Astrocyte (in vitro differentiated cells and primary cell): ENCODE results near the gene FAM227B. TPM values are rescaled to one million over a fixed set of nuclear protein-coding genes. Genes with fewer than 3 reads are reported as not detected.

ENCODE experiments used
- DNase-seq: peaks from one replicate; pipeline ENCODE4 v3.0.0-alpha.2; 2010; ENCODE audit warnings: low read depth
- FAIRE-seq: peaks from 2 replicates; lab custom pipeline; 2011; peaks lifted over from hg19 to GRCh38; lab: Jason Lieb, UNC
- H2AFZ ChIP-seq: 2 replicates; pipeline ENCODE4 v1.6.0; 2012; ENCODE audit warnings: low read depth, low read length, inconsistent platforms
- H3K27ac ChIP-seq: 2 replicates; pipeline ENCODE4 v1.5.1; 2011; ENCODE audit warnings: low read depth, low read length, inconsistent platforms
- H3K27me3 ChIP-seq: 2 replicates; pipeline ENCODE4 v1.6.0; 2011; ENCODE audit warnings: low read length, inconsistent platforms; ENCODE audit not compliant: insufficient read depth
- H3K36me3 ChIP-seq: 2 replicates; pipeline ENCODE4 v1.5.1; 2011; ENCODE audit warnings: low read length, inconsistent platforms; ENCODE audit not compliant: insufficient read depth
- H3K4me1 ChIP-seq: 2 replicates; pipeline ENCODE4 v1.5.1; 2011; ENCODE audit warnings: low read length, inconsistent platforms; ENCODE audit not compliant: insufficient read depth
- H3K4me2 ChIP-seq: 2 replicates; pipeline ENCODE4 v1.6.0; 2012; ENCODE audit warnings: low read length, inconsistent platforms
- H3K4me3 ChIP-seq: 2 replicates; pipeline ENCODE4 v1.5.1; 2011; ENCODE audit warnings: low read depth, mild to moderate bottlenecking, low read length, inconsistent platforms; ENCODE audit not compliant: insufficient read depth
- H3K79me2 ChIP-seq: 2 replicates; pipeline ENCODE4 v1.6.0; 2012; ENCODE audit warnings: mild to moderate bottlenecking, low read length, inconsistent platforms; ENCODE audit not compliant: insufficient read depth
- H3K9ac ChIP-seq: 2 replicates; pipeline ENCODE4 v1.6.0; 2012; ENCODE audit warnings: mild to moderate bottlenecking, low read length, inconsistent platforms
- H3K9me3 ChIP-seq: 2 replicates; pipeline ENCODE4 v1.5.1; 2012; ENCODE audit warnings: low read depth, mild to moderate bottlenecking, low read length, inconsistent platforms; ENCODE audit not compliant: insufficient read depth
- H4K20me1 ChIP-seq: 2 replicates; pipeline ENCODE4 v1.6.0; 2012; ENCODE audit warnings: low read length, inconsistent platforms; ENCODE audit not compliant: insufficient read depth
- H3K27ac Mint-ChIP-seq: one replicate; pipeline ENCODE4 v1.8.0; 2021; ENCODE audit warnings: mild to moderate bottlenecking, mixed read lengths; ENCODE audit not compliant: unreplicated experiment
- H3K27me3 Mint-ChIP-seq: one replicate; pipeline ENCODE4 v1.8.0; 2021; ENCODE audit warnings: low read depth, mixed read lengths; ENCODE audit not compliant: unreplicated experiment
- H3K36me3 Mint-ChIP-seq: one replicate; pipeline ENCODE4 v1.8.0; 2021; ENCODE audit warnings: low read depth, mixed read lengths; ENCODE audit not compliant: unreplicated experiment
- H3K4me1 Mint-ChIP-seq: one replicate; pipeline ENCODE4 v1.8.0; 2021; ENCODE audit warnings: low read depth, mixed read lengths; ENCODE audit not compliant: unreplicated experiment
- H3K4me3 Mint-ChIP-seq: one replicate; pipeline ENCODE4 v1.8.0; 2021; ENCODE audit warnings: mild to moderate bottlenecking, moderate library complexity, mixed read lengths; ENCODE audit not compliant: unreplicated experiment
- H3K9me3 Mint-ChIP-seq: one replicate; pipeline ENCODE4 v1.8.0; 2021; ENCODE audit warnings: mild to moderate bottlenecking, mixed read lengths; ENCODE audit not compliant: unreplicated experiment
- CTCF ChIP-seq: IDR thresholded peaks from 2 replicates; pipeline ENCODE4 v1.5.1; 2011; ENCODE audit warnings: low read depth, mild to moderate bottlenecking, inconsistent platforms, low read length, moderate library complexity; ENCODE audit not compliant: insufficient read depth
- EZH2 ChIP-seq: IDR thresholded peaks from 2 replicates; pipeline ENCODE4 v1.6.1; 2012; ENCODE audit warnings: mild to moderate bottlenecking, low read length, inconsistent platforms; ENCODE audit not compliant: insufficient read depth
- total RNA-seq: library from RNA; stranded (reverse); gene quantifications from 2 replicates; pipeline ENCODE4 v1.2.1, GENCODE V29; 2021

The FAM227B gene
- total RNA-seq, 1 donor from 2014 or later = 5.7 TPM

DNA sequence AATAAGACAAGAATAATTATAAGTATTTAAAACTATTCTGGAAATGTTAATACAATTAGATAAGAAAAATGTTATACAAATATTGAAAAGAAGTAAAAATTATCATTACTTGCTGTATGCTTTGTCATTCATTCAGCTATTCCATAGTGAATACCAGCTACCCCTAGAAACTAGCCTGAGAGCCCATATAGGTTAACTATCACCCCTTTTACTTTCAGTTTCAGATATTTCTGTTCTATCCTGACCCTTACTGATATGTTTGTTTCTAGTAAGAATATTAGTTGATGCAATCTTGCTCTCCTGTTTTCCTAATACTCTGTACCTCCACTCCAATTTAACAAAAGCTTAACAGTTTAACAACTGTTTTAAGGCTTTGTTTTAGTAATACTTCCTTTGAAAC, 31.6 kb downstream of the FAM227B start:
- no peaks in the 10 kb centered on the region for H3K4me1 Mint-ChIP-seq
- no peaks in the 10 kb centered on the region for H3K27me3 ChIP-seq
- no peak overlapping the region for H3K27ac Mint-ChIP-seq
- H3K9ac ChIP-seq = no peak overlapping the region
- H3K36me3 Mint-ChIP-seq = no peaks in the 10 kb centered on the region
- H3K4me1 ChIP-seq = no peaks in the 10 kb centered on the region
- no peak overlapping the region for H3K27ac ChIP-seq
- no peak for FAIRE-seq
- no peak for DNase-seq
- no peak overlapping the region for H3K4me3 ChIP-seq
- TF ChIP-seq EZH2 (no peak), CTCF (no peak)
- H3K79me2 ChIP-seq = no peaks in the 10 kb centered on the region
- no peak overlapping the region for H3K4me3 Mint-ChIP-seq
- peaks cover 7% of the 10 kb centered on the region for H3K9me3 Mint-ChIP-seq
- no peaks in the 10 kb centered on the region for H3K27me3 Mint-ChIP-seq
- no peak overlapping the region for H2AFZ ChIP-seq
- H4K20me1 ChIP-seq = no peaks in the 10 kb centered on the region
- no peak overlapping the region for H3K4me2 ChIP-seq
- H3K36me3 ChIP-seq = no peaks in the 10 kb centered on the region
- H3K9me3 ChIP-seq = no peaks in the 10 kb centered on the region

- no peak overlapping the region for H2AFZ ChIP-seq
- FAIRE-seq (no peak), DNase-seq (no peak)
- H3K4me1 ChIP-seq = no peaks in the 10 kb centered on the region
- no peaks in the 10 kb centered on the region for H4K20me1 ChIP-seq
- no peaks in the 10 kb centered on the region for H3K4me1 Mint-ChIP-seq
- peaks cover 2% of the 10 kb centered on the region for H3K36me3 Mint-ChIP-seq
- no peak overlapping the region for H3K4me3 Mint-ChIP-seq
- H3K27me3 Mint-ChIP-seq = no peaks in the 10 kb centered on the region
- H3K27me3 ChIP-seq = no peaks in the 10 kb centered on the region
- no peak overlapping the region for H3K27ac ChIP-seq
- H3K9ac ChIP-seq = no peak overlapping the region
- peaks cover 2% of the 10 kb centered on the region for H3K9me3 Mint-ChIP-seq
- H3K27ac Mint-ChIP-seq = no peak overlapping the region
- no peaks in the 10 kb centered on the region for H3K9me3 ChIP-seq
- H3K4me2 ChIP-seq = no peak overlapping the region
- H3K4me3 ChIP-seq = no peak overlapping the region
- no peaks in the 10 kb centered on the region for H3K36me3 ChIP-seq
- H3K79me2 ChIP-seq = no peaks in the 10 kb centered on the region
- no peak for TF ChIP-seq EZH2
- no peak for TF ChIP-seq CTCF
These were observed 47.2 kb downstream of the FAM227B start for GRCh38 chr15:49573421-49573820.

DNA sequence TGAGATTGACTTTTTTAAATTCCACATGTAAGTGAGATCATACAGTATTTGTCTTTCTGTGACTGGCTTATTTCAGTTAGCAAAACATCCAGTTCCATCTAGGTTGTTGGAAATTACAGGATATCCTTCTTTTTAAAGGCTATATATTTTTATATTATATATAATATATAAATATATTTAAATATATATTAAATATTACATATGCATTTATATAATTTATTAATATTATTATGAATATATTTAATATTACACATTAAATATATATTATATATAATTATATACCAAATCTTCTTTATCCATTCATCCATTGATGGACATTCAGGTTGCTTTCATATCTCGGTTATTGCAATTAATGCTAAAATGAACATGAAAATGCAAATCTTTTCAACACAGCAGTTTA, 49.9 kb downstream of the FAM227B start:
- H3K4me2 ChIP-seq = no peak overlapping the region
- H3K27me3 Mint-ChIP-seq = no peaks in the 10 kb centered on the region
- H3K36me3 ChIP-seq = no peaks in the 10 kb centered on the region
- no peak overlapping the region for H3K27ac Mint-ChIP-seq
- peaks cover 2% of the 10 kb centered on the region for H3K9me3 Mint-ChIP-seq
- no peaks in the 10 kb centered on the region for H3K9me3 ChIP-seq
- TF ChIP-seq EZH2 = no peak
- no peak for TF ChIP-seq CTCF
- no peak overlapping the region for H3K4me3 ChIP-seq
- H3K4me1 ChIP-seq = no peaks in the 10 kb centered on the region
- no peak overlapping the region for H3K9ac ChIP-seq
- no peak for DNase-seq
- H3K4me1 Mint-ChIP-seq = no peaks in the 10 kb centered on the region
- no peaks in the 10 kb centered on the region for H4K20me1 ChIP-seq
- H3K4me3 Mint-ChIP-seq = no peak overlapping the region
- H2AFZ ChIP-seq = no peak overlapping the region
- H3K36me3 Mint-ChIP-seq = peaks cover 2% of the 10 kb centered on the region
- no peak overlapping the region for H3K27ac ChIP-seq
- no peaks in the 10 kb centered on the region for H3K27me3 ChIP-seq
- H3K79me2 ChIP-seq = no peaks in the 10 kb centered on the region
- no peak for FAIRE-seq
